Esophagus squamous epithelium (tissue), 4 donors: ENCODE data around the gene RBMS3.

Source experiments
- CTCF ChIP-seq, 6 experiments: fragments of 450-650 bp in 4 of 6; fragments of 200-600 bp in 2 of 6; sonication (generic) in 2 of 6; IDR thresholded peaks; one replicate each; pipeline ENCODE4 v1.5.1; 2016 to 2019; ENCODE audit warnings: antibody characterized with exemption in 6 of 6, mild to moderate bottlenecking in 4 of 6, moderate library complexity in 4 of 6
- POLR2A ChIP-seq, 4 donors: fragments of 450-650 bp; IDR thresholded peaks; one replicate each; pipeline ENCODE4 v1.6.1; 2017; ENCODE audit warnings: antibody characterized with exemption in 4 of 4, mild to moderate bottlenecking in 4 of 4, moderate library complexity in 3 of 4

GRCh38 chr3:29826712-29827111, 545.8 kb downstream of the RBMS3 start:
- TF ChIP-seq CTCF (IDR thresholded peaks at IDR 0.05) (no peak), POLR2A (IDR thresholded peaks at IDR 0.05) (no peak)
